ENCODE measurements around the gene SLC25A28. TPM values are rescaled to one million over a fixed set of nuclear protein-coding genes. Genes with fewer than 3 reads are reported as not detected.
"Not testable (repeated sequence)": the region's sequence is repeated elsewhere in the genome, so short reads cannot be mapped to it uniquely, and the experiment has no call there.

SLC25A28 gene
- total RNA-seq, 2 experiments from 2014 or later, result 50.7 to 55.0 TPM

DNA sequence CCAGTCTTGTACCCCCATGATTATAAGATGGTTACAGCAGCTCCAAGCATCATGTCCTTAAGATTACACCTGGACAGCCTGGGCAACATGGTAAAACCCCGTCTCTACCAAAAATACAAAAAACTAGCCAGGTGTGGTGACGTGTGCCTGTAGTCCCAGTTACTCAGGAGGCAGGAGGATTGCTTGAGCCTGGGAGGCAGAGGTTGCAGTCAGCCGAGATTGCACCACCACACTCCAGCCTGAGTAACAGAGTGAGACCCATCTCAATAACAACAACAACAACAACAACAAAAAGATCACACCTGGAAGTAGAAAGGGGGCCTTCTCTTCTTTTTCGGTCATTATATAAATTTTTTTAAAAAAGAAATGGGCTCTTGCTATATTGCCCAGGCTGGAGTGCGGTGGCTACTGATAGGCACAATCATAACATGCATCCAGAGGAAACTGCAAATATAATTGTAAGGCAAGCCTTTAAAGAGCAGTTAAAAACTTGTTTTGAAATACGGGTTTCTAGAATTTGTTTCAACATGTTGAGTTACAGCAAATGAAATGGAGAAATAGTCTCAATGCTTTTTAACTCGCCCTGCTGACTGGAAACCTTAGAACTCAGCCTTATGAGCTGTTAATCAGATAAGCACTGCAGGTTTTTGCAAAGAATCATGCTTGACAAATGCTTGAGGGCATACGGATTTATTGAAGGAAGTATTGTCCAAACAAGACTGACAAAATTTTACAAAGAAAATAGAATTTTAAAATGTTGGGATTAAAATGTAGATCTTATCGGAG lies 34.3 kb upstream of the SLC25A28 start:
- no peak overlapping the region for H3K27ac Mint-ChIP-seq
- POLR2A ChIA-PET, result interaction anchor here (1.0 kb wide), 1 partner anchor 32 kb away, joined by 3 read pairs; no protein-coding TSS in a partner anchor
- DNase-seq (no peak), ATAC-seq (no peak)
- CTCF ChIA-PET, result interaction anchor here (0.8 to 1.5 kb wide), 2 partner anchors 11 to 43 kb away, joined by 3 read pairs; no protein-coding TSS in a partner anchor
- no peak overlapping the region for H3K4me3 Mint-ChIP-seq
- H3K4me1 Mint-ChIP-seq (ENCODE audit: low read depth), result peaks cover 11% of the 10 kb centered on the region
- peaks cover 26% of the 10 kb centered on the region for H3K27me3 Mint-ChIP-seq (ENCODE audit: low read depth)
- H3K36me3 Mint-ChIP-seq (ENCODE audit: low read depth), result no peaks in the 10 kb centered on the region
- no peaks in the 10 kb centered on the region for H3K9me3 Mint-ChIP-seq (ENCODE audit: insufficient read depth)

DNA sequence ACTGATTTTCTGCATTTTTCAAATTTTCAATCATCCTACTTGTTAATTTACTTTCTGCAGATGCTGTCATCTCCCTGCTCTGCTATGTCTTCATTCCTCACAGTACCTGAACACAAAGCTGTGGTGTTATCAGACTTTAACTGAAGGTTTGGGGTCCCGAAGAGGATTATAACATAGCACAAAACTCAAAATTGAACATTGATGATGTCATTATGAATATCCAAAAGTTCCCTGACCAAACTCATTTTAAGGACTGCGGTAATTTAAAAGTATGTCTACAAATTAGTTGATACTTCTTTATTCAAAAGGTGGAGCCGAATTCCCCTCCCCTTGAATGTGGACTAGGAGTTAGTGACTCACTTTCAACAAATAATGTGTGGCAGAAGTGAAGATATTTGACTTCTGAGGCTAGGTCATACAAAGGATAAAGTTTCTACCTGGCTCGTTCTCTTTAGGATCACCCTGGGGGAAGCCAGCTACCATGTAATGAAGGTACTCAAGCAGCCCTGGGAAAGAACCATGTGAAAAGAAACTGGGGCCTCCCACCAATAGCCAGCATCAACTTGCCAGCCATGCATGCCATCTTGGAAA lies 32.7 kb upstream of the SLC25A28 start:
- POLR2A ChIA-PET, result no interaction called here
- DNase-seq (no peak), ATAC-seq (no peak)
- H3K4me1 Mint-ChIP-seq (ENCODE audit: low read depth), result no peaks in the 10 kb centered on the region
- no peak overlapping the region for H3K4me3 Mint-ChIP-seq
- H3K9me3 Mint-ChIP-seq (ENCODE audit: insufficient read depth), result no peaks in the 10 kb centered on the region
- H3K27me3 Mint-ChIP-seq (ENCODE audit: low read depth), result peaks cover 29% of the 10 kb centered on the region
- no peak overlapping the region for H3K27ac Mint-ChIP-seq
- CTCF ChIA-PET, result interaction anchor here (0.9 to 1.5 kb wide), 2 partner anchors 13 to 217 kb away, joined by 3 read pairs; no protein-coding TSS in a partner anchor
- no peaks in the 10 kb centered on the region for H3K36me3 Mint-ChIP-seq (ENCODE audit: low read depth)

GRCh38 chr10:99648717-99649116 lies 28.5 kb upstream of the SLC25A28 start:
- no peak for ATAC-seq
- no peaks in the 10 kb centered on the region for H3K36me3 Mint-ChIP-seq (ENCODE audit: low read depth)
- no peak overlapping the region for H3K27ac Mint-ChIP-seq
- CTCF ChIA-PET, result no interaction called here
- H3K4me3 Mint-ChIP-seq, result no peak overlapping the region
- no peak for DNase-seq
- POLR2A ChIA-PET, result no interaction called here
- H3K27me3 Mint-ChIP-seq (ENCODE audit: low read depth), result peaks cover 29% of the 10 kb centered on the region
- no peaks in the 10 kb centered on the region for H3K9me3 Mint-ChIP-seq (ENCODE audit: insufficient read depth)
- H3K4me1 Mint-ChIP-seq (ENCODE audit: low read depth), result no peaks in the 10 kb centered on the region

DNA sequence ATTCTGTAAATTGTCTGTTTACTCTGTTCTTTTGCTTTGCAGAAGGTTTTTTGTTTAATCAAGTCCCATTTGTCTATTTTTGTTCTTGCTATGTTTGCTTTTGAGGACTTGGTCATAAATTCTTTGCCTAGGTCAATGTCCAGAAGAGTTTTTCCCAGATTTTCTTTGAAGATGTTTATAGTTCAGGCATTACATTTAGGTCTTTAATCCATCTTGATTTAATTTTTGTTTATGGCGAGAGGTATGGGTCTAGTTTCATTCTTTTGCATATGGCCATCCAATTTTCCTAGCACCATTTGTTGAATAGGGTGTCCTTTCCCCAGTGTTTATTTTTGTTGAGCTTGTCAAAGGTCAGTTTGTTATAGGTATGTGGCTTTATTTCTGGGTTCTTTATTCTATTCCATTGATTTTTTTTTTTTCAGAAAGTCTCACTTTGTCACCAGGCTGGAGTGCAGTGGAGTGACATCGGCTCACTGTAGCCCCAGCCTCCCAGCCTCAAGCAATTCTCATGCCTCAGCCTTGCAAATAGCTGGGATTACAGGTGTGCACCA lies 27.4 kb upstream of the SLC25A28 start:
- no peak for ATAC-seq
- Mint-ChIP-seq H3K9me3 (ENCODE audit: insufficient read depth) (no peaks in the 10 kb centered on the region), H3K4me1 (ENCODE audit: low read depth) (no peaks in the 10 kb centered on the region), H3K36me3 (ENCODE audit: low read depth) (no peaks in the 10 kb centered on the region), H3K27me3 (ENCODE audit: low read depth) (peaks cover 31% of the 10 kb centered on the region), H3K27ac (no peak overlapping the region), H3K4me3 (no peak overlapping the region)
- DNase-seq, result no peak
- CTCF ChIA-PET, result no interaction called here
- POLR2A ChIA-PET, result no interaction called here

DNA sequence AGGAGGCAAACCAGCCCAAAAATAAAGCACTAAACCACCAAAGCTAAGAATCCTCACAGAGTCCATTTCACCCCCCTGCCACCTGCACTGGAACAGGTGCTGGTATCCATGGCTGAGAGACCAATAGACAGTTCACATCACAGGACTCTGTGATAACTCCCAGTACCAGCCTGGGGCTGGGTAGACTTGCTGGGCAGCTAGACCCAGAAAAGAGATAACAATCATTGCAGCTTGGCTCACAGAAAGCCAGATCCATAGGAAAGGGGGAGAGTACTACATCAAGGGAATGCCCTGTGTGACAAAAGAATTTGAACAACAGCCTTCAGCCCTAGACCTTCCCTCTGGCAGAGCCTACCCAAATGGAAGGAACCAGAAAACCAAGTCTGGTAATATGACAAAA lies 13.6 kb upstream of the SLC25A28 start:
- H3K9me3 Mint-ChIP-seq (ENCODE audit: insufficient read depth), result no peaks in the 10 kb centered on the region
- no peak for DNase-seq
- H3K27ac Mint-ChIP-seq, result no peak overlapping the region
- peaks cover 46% of the 10 kb centered on the region for H3K27me3 Mint-ChIP-seq (ENCODE audit: low read depth)
- CTCF ChIA-PET, result interaction anchor here (1.2 kb wide), 1 partner anchor 12 kb away, joined by 3 read pairs; no protein-coding TSS in a partner anchor
- no peaks in the 10 kb centered on the region for H3K4me1 Mint-ChIP-seq (ENCODE audit: low read depth)
- H3K36me3 Mint-ChIP-seq (ENCODE audit: low read depth), result no peaks in the 10 kb centered on the region
- POLR2A ChIA-PET, result no interaction called here
- no peak overlapping the region for H3K4me3 Mint-ChIP-seq
- no peak for ATAC-seq

GRCh38 chr10:99631496-99631895 lies 11.3 kb upstream of the SLC25A28 start:
- Mint-ChIP-seq H3K9me3 (ENCODE audit: insufficient read depth) (no peaks in the 10 kb centered on the region), H3K4me1 (ENCODE audit: low read depth) (no peaks in the 10 kb centered on the region), H3K27ac (no peak overlapping the region), H3K4me3 (no peak overlapping the region), H3K27me3 (ENCODE audit: low read depth) (peaks cover 25% of the 10 kb centered on the region), H3K36me3 (ENCODE audit: low read depth) (no peaks in the 10 kb centered on the region)
- POLR2A ChIA-PET, result no interaction called here
- CTCF ChIA-PET, result interaction anchor here (1.2 to 2.1 kb wide), 5 partner anchors 10 to 80 kb away, joined by 3 to 6 read pairs (median 5); partner anchors contain the start of gene ENTPD7
- DNase-seq (no peak), ATAC-seq (no peak)

DNA sequence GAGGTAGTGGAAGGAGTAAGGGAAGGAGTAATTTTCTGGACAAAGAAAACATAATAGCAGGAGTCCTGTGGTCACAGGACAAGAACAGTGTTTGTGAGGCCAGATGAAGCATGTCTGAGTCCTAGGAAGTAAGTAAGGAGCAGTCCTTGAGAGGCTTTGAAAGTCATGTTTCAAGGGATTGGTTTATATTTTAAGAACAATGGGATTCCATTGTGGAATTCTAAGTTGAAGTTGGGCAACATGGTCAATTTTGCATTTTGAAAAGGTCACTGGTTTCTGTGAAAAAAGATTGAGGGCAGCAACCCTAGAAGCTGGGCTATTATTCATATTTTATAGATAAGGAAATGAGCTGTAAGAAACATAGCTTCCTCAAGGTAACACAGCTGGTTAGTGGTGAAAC lies 10.8 kb upstream of the SLC25A28 start:
- CTCF ChIA-PET, result interaction anchor here (1.2 to 2.1 kb wide), 4 partner anchors 9 to 80 kb away, joined by 4 to 6 read pairs (median 6); partner anchors contain the start of gene ENTPD7
- DNase-seq (no peak), ATAC-seq (no peak)
- Mint-ChIP-seq H3K36me3 (ENCODE audit: low read depth) (no peaks in the 10 kb centered on the region), H3K27me3 (ENCODE audit: low read depth) (peaks cover 22% of the 10 kb centered on the region), H3K27ac (no peak overlapping the region), H3K4me1 (ENCODE audit: low read depth) (no peaks in the 10 kb centered on the region), H3K4me3 (no peak overlapping the region), H3K9me3 (ENCODE audit: insufficient read depth) (no peaks in the 10 kb centered on the region)
- POLR2A ChIA-PET, result interaction anchor here (0.6 kb wide), 1 partner anchor 1288 kb away, joined by 4 read pairs; no protein-coding TSS in a partner anchor

DNA sequence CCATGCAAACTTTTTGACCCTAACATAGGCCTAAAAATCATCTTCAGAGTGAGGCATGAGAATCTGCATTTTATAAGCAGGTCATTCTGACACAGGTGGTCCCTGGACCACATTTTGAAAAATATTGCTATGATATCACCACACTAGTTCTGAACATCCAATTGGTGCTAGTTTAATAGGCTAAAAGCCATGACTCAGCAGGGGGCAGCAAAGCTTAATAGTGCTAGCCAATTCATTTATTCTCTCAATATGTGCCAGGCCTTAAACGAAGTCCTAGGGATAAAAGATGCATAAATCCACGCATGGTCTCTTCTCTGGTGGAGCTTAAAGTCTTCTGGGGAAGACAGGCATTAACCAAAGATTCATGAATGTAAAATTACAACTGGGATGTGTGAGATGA lies 10.2 kb upstream of the SLC25A28 start:
- H3K4me3 Mint-ChIP-seq, result no peak overlapping the region
- peak; percentile 49 for ATAC-seq
- H3K27ac Mint-ChIP-seq, result no peak overlapping the region
- H3K9me3 Mint-ChIP-seq (ENCODE audit: insufficient read depth), result no peaks in the 10 kb centered on the region
- ChIA-PET POLR2A (interaction anchor here (0.6 kb wide), 1 partner anchor 1288 kb away, joined by 4 read pairs; no protein-coding TSS in a partner anchor), CTCF (interaction anchor here (0.6 to 2.2 kb wide), 8 partner anchors 9 to 974 kb away, joined by 3 to 7 read pairs (median 4); partner anchors contain the start of gene ENTPD7)
- no peaks in the 10 kb centered on the region for H3K36me3 Mint-ChIP-seq (ENCODE audit: low read depth)
- peaks cover 20% of the 10 kb centered on the region for H3K27me3 Mint-ChIP-seq (ENCODE audit: low read depth)
- peak; percentile 46 for DNase-seq
- H3K4me1 Mint-ChIP-seq (ENCODE audit: low read depth), result no peaks in the 10 kb centered on the region

- Mint-ChIP-seq H3K27me3 (ENCODE audit: low read depth) (peaks cover 18% of the 10 kb centered on the region), H3K4me3 (no peak overlapping the region), H3K4me1 (ENCODE audit: low read depth) (no peaks in the 10 kb centered on the region), H3K36me3 (ENCODE audit: low read depth) (no peaks in the 10 kb centered on the region), H3K27ac (no peak overlapping the region), H3K9me3 (ENCODE audit: insufficient read depth) (no peaks in the 10 kb centered on the region)
- ChIA-PET CTCF (interaction anchor here (1.1 to 2.2 kb wide), 5 partner anchors 8 to 83 kb away, joined by 3 to 7 read pairs (median 4); no protein-coding TSS in a partner anchor), POLR2A (no interaction called here)
- no peak for ATAC-seq
- DNase-seq, result no peak
Observed at GRCh38 chr10:99629625-99629978, 9.4 kb upstream of the SLC25A28 start.

- Mint-ChIP-seq H3K36me3 (ENCODE audit: low read depth) (no peaks in the 10 kb centered on the region), H3K9me3 (ENCODE audit: insufficient read depth) (no peaks in the 10 kb centered on the region), H3K27me3 (ENCODE audit: low read depth) (peaks cover 13% of the 10 kb centered on the region), H3K4me3 (no peak overlapping the region), H3K4me1 (ENCODE audit: low read depth) (no peaks in the 10 kb centered on the region), H3K27ac (no peak overlapping the region)
- CTCF ChIA-PET, result interaction anchor here (1.1 to 2.2 kb wide), 3 partner anchors 17 to 83 kb away, joined by 3 to 7 read pairs (median 4); no protein-coding TSS in a partner anchor
- DNase-seq (no peak), ATAC-seq (no peak)
- POLR2A ChIA-PET, result no interaction called here
Observed at GRCh38 chr10:99628923-99629624, 8.8 kb upstream of the SLC25A28 start.

- CTCF ChIA-PET, result interaction anchor here (1.1 to 1.7 kb wide), 3 partner anchors 86 to 108 kb away, joined by 3 to 6 read pairs (median 4); no protein-coding TSS in a partner anchor
- H3K4me1 Mint-ChIP-seq (ENCODE audit: low read depth); H3K4me3 Mint-ChIP-seq; ATAC-seq; POLR2A ChIA-PET; H3K27me3 Mint-ChIP-seq (ENCODE audit: low read depth); H3K9me3 Mint-ChIP-seq (ENCODE audit: insufficient read depth); DNase-seq; H3K36me3 Mint-ChIP-seq (ENCODE audit: low read depth); H3K27ac Mint-ChIP-seq: not testable (repeated sequence)
Observed at GRCh38 chr10:99625124-99625523, 4.9 kb upstream of the SLC25A28 start.

Data from activated CD8-positive, alpha-beta T cell treated with anti-CD3 and anti-CD28 coated beads, Interleukin-2, amount 10 ng/mL, durations not matched to agents 7 days and 5 days (primary cell).